ENCODE results near the gene CHRM3.

DNA sequence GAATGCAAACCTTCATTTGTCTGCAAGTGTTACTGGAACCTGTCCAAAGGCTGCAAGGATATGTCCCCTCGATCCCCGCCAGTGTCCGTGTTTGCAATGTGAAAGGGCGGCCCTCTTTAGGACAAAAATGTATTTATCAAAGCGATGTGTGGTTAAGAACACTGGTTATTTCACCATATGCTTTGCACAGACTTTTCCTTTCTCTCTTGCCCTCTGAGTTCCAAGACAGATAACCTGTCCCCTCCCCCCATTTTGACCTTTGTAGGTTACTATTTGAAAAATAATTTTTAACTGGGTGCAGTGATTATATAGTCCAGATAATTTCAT lies 1.8 kb downstream of the CHRM3 start:
- TF ChIP-seq, protein P1, sequence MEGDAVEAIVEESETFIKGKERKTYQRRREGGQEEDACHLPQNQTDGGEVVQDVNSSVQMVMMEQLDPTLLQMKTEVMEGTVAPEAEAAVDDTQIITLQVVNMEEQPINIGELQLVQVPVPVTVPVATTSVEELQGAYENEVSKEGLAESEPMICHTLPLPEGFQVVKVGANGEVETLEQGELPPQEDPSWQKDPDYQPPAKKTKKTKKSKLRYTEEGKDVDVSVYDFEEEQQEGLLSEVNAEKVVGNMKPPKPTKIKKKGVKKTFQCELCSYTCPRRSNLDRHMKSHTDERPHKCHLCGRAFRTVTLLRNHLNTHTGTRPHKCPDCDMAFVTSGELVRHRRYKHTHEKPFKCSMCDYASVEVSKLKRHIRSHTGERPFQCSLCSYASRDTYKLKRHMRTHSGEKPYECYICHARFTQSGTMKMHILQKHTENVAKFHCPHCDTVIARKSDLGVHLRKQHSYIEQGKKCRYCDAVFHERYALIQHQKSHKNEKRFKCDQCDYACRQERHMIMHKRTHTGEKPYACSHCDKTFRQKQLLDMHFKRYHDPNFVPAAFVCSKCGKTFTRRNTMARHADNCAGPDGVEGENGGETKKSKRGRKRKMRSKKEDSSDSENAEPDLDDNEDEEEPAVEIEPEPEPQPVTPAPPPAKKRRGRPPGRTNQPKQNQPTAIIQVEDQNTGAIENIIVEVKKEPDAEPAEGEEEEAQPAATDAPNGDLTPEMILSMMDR (IDR thresholded peaks at IDR 0.05) = no peak
- TF ChIP-seq POLR2A (IDR thresholded peaks at IDR 0.05) = no peak
